NCI-H187 treated with DMSO at 0.1 percent for 48 hours (cell line): ENCODE results near the gene HOMER3.
"Not testable (repeated sequence)": the region's sequence is repeated elsewhere in the genome, so short reads cannot be mapped to it uniquely, and the experiment has no call there.

Source experiments
- DNase-seq: peaks from one replicate; lab custom pipeline; 2025; lab: John Stamatoyannopoulos, UW

Gene HOMER3

GRCh38 chr19:18952364-18953003, 11.5 kb upstream of the HOMER3 start:
- not testable (repeated sequence) for DNase-seq

DNA sequence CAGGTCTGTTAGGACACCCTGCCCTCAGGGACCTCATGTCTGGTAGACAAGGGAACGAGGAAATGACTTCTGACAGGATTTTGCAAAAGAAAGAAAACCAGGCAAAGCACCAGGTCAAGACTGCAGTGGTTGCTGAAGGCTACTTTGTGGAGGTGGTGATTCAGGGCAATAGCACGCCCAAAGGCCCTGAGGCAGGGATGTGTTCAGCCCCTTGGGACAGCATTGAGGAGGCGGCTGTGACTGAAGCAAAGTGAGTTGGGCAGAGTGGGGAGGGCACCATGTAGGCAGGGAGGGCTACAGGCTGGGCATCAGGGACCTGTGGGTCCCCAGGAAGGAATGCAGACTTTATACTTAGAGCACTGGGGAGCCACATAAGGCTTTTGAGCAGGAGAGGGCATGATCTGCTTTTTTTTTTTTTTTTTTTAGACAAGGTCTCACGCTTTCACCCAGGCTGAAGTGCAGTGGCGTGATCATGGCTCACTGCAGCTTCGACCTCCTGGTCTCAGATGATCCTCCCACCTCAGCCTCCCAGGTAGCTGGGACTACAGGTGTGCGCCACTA, 10.8 kb upstream of the HOMER3 start:
- no peak for DNase-seq

- no peak for DNase-seq
Measured at GRCh38 chr19:18949858-18950257, 8.8 kb upstream of the HOMER3 start.

DNA sequence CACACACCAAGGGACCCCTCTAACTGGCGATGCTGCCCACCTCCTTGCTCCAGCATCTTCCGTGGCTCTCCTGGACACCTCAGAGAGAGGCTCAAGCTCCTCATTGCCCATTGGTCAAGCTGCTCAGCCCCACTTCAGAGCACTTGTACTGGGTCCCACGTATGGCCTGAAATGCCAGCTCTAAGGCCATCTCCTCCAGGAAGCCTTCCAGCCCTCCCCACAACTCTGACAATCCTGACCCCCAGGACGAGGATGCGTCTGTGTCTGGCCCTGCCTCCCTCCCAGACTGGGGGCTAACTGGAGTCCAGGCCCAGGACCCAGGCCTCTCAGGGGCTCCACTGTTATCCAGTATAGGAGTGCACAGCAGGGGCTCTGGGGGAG, 7.9 kb upstream of the HOMER3 start:
- no peak for DNase-seq

GRCh38 chr19:18948075-18948975, 7.3 kb upstream of the HOMER3 start:
- no peak for DNase-seq

GRCh38 chr19:18946918-18947317, 5.9 kb upstream of the HOMER3 start:
- no peak for DNase-seq

- no peak for DNase-seq
Measured at GRCh38 chr19:18946335-18946734, 5.3 kb upstream of the HOMER3 start.

- DNase-seq: no peak
Measured at GRCh38 chr19:18945297-18945696, 4.3 kb upstream of the HOMER3 start.

- no peak for DNase-seq
Measured at GRCh38 chr19:18943465-18943864, 2.4 kb upstream of the HOMER3 start.

DNA sequence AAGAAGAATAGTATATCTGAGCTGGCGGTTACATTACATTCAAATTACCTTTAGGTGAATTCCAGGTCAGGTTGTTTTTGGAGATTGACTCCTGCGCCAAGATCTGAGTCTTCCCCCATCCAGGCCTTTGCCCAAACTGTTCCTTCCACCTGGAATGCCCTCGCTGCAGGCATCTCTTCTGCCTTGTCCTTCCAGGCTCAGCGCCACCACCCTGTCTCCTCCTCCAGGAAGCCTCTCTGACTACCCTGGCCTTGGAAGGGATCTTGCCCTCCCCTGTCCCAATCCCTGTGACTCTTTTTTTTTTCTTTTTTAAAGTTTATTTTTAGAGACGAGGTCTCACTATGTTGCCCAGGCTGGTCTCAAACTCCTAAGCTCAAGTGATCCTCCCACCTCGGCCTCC, 1.7 kb upstream of the HOMER3 start:
- DNase-seq: no peak

- DNase-seq: no peak
Measured at GRCh38 chr19:18941628-18942354, 774 bp upstream of the HOMER3 start.

DNA sequence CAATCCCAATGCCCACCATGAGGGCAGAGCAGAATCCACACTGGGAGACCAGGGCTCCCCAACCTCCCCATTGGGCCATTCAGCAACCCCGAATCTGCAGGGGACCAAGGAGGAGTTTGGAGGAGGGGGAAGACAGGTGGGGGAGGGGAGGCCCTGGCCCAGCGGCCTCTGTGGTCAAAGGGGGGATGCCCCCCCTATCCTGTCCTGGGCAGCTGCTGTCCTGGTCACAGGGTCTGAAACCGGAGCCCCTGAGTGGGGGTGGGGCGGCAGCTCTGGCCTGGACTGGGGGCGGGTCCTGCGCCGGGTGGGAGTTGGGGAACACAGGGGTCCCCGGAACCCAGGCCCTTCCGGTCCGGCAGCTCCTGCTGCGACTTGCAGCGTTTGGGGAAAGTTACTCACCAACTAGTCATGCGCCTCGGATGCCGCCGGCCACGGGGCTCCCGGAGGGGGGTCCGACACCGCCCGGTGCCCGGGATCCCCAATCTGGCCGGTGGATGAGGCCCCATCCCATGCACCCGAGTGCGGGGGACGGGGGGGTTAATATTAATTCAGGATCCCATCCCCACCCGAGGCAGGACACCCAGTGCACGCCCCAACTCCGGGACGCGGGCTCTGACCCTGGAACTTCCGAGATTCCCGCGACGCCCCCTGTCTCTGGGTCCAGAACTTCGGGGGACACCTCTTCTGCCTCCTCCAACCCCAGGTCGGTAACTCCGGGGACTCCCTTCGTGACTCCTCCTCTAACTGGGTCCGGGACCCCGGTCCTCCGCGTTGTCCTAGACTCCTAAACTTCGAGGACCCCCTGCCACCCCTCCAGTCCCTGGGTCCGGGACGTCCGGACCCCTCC, 872 bp downstream of the HOMER3 start:
- DNase-seq: no peak

DNA sequence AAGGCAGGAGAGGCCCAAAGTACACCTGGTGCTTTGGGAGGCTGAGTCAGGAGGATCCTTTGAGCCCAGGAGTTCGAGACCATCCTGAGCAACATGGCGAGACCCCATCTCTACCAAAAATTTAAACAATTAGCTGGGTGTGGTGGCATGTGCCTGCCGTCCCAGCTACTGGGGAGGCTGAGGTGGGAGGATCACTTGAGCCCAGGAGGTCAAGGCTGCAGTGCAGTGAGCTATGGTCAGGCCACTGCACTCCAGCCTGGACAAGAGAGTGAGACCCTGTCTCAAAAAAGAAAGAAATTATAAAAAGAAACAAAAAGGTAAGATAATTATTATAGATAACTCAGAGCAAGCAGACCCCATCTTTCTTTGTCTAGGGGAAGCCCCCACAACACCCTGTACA, 1.9 kb downstream of the HOMER3 start:
- DNase-seq: no peak

DNA sequence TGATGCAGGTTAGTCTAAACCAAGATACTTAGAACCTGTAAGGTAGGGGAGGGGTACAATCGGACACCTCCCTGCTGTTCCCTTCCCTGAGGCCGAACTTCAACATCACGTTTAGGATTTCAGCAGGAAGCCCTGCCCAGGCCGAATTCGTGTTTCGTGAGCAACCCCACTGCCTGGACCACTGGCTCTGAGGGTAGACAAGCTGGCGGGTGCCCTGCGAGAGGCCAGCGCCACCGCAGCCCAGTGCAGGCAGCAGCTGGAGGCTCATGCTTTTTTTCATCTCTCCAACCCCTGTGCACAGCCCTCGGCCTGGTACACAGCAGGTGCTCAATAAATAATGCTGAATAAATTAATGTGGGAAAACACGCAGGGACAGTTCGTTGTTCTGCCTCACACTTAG, 7.7 kb downstream of the HOMER3 start:
- no peak for DNase-seq

- DNase-seq: no peak
Measured at GRCh38 chr19:18932216-18932841, 8.7 kb downstream of the HOMER3 start.

DNA sequence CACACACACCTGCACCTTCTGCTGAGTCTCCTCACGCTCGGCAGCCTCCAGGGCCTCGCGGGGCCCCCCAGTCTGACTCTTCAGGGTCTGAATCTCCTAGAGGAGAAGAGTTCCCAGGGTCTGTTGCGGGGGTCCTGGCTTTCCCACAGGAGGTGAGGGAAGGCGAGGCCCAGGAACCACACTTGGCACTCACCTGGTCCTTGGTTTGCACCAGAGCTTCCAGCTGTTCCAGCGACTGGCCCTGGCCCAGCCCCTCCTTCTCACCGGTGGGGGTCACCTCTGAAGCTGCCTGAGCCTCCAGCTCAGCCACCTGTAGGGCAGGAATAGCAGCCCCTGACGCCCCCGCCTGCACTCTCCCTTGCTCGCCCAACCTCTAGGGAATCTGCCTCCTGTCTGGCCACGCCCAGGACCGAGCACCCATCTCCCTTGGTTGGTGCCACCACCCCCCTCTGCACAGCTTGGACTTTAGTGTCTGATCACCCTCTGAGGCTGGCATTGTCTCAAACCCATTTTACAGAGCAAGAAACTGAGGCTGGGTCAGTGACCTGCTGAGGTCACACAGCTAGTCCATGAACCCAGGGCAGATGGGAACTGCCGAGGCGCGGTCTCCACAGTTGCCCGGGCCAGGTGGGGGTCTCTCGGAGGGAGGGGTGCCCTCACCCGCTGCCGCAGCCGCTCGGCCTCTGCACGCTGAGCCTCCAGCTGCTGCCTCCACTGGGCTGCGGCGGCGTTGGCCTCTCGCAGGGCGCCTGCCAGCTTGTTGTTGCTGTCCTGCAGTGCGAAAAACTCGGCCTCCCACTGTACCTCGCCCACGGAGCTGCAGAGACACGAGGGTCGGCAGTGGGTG, 9.5 kb downstream of the HOMER3 start:
- DNase-seq: no peak

DNA sequence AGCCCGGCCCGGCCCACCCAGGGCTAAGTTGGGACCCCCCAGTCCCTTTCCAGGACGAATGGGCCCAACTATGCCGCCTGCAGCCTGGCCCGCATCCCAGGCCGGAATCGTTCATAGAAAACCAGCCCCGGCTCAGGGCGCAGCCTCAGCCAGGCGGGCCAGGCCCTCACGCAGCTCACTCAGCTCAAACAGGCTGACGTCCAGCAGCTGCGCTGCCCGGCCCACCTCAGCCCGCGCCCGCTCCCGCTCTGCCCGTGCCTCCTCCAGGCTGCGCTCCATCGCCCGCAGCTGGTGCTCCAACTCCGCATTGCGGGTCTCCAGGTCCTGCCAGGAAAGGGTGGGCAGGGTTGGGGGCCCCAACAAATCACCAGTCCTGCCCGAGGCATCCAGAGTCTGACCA, 11.7 kb downstream of the HOMER3 start:
- DNase-seq: no peak

GRCh38 chr19:18928018-18928805, 12.8 kb downstream of the HOMER3 start:
- no peak for DNase-seq

- DNase-seq: no peak
Measured at GRCh38 chr19:18924684-18925213, 16.3 kb downstream of the HOMER3 start.
